Cardiac ventricle fibroblast (primary cell): ENCODE measurements around the gene NAIP. TPM values are rescaled to one million over a fixed set of nuclear protein-coding genes. Genes with fewer than 3 reads are reported as not detected.

Experiments
- total RNA-seq: library from RNA; depleted of rRNA; stranded (reverse); fragments of >200 nt; gene quantifications from 2 replicates; pipeline ENCODE4 v1.2.3, GENCODE V29; 2015

The NAIP gene
- total RNA-seq: 2.9 and 4.4 TPM in 2 replicates

GRCh38 chr5:71025289-71025953 is at the start of gene NAIP:
NAIP (minus strand) TSS chr5:71025339; CDS start chr5:71012915, 12,424 bp downstream.

GRCh38 chr5:71067262-71067928 is 42.3 kb upstream of the NAIP start, which contains the start of gene GTF2H2:
GTF2H2 (minus strand) TSS chr5:71067676; CDS start chr5:71062763, 4,913 bp downstream.

Other genes with a start within 250 kb of the NAIP start
- 5.5 and 20.0 TPM in 2 replicates for gene SERF1A, start 124.7 kb downstream of the NAIP start, total RNA-seq
- 21.1 and 25.9 TPM in 2 replicates for gene SMN1, start 100.3 kb downstream of the NAIP start, total RNA-seq
- 18.0 and 24.5 TPM in 2 replicates for gene GTF2H2, start 42.3 kb upstream of the NAIP start, total RNA-seq